RWPE2 (cell line): ENCODE results near the gene FNDC3B.

Source experiments
- ATAC-seq: fragments of 200-7000 bp; cut with Tn5 transposase; 3 replicates; pipeline ENCODE4 v1.9.1; 2021; ENCODE audit warnings: low read depth
- DNase-seq: peaks from one replicate; pipeline ENCODE4 v3.0.0-alpha.2; 2020; ENCODE audit warnings: low spot score
- H3K27ac ChIP-seq: fragments of 450-650 bp; 2 replicates; pipeline ENCODE4 v1.5.1; 2017; ENCODE audit warnings: mild to moderate bottlenecking; ENCODE audit not compliant: poor library complexity, severe bottlenecking
- H3K27me3 ChIP-seq: fragments of 250-450 bp; sonication (Bioruptor Pico); 2 replicates; pipeline ENCODE4 v1.5.1; 2021; ENCODE audit warnings: mild to moderate bottlenecking, moderate library complexity; ENCODE audit not compliant: insufficient read depth, poor library complexity, severe bottlenecking
- H3K36me3 ChIP-seq: fragments of 250-450 bp; sonication (Bioruptor Pico); 2 replicates; pipeline ENCODE4 v1.5.1; 2020; ENCODE audit warnings: low read depth, mild to moderate bottlenecking, moderate library complexity
- H3K4me1 ChIP-seq: fragments of 250-450 bp; sonication (Bioruptor Pico); 2 replicates; pipeline ENCODE4 v1.5.1; 2021; ENCODE audit warnings: mild to moderate bottlenecking, moderate library complexity; ENCODE audit not compliant: insufficient read depth, poor library complexity, severe bottlenecking
- H3K4me3 ChIP-seq: fragments of 250-450 bp; sonication (Bioruptor Pico); 2 replicates; pipeline ENCODE4 v1.5.1; 2021; ENCODE audit warnings: mild to moderate bottlenecking, moderate library complexity; ENCODE audit not compliant: severe bottlenecking
- H3K9me3 ChIP-seq: fragments of 250-450 bp; sonication (Bioruptor Pico); 2 replicates; pipeline ENCODE4 v1.5.1; 2021; ENCODE audit warnings: mild to moderate bottlenecking, moderate library complexity; ENCODE audit not compliant: severe bottlenecking
- TF ChIP-seq, protein P1 (sequence below): fragments of 450-650 bp; IDR thresholded peaks from one replicate; pipeline ENCODE4 v1.5.1; 2017; ENCODE audit warnings: mild to moderate bottlenecking, moderate library complexity; ENCODE audit not compliant: poor library complexity, severe bottlenecking

The FNDC3B gene

DNA sequence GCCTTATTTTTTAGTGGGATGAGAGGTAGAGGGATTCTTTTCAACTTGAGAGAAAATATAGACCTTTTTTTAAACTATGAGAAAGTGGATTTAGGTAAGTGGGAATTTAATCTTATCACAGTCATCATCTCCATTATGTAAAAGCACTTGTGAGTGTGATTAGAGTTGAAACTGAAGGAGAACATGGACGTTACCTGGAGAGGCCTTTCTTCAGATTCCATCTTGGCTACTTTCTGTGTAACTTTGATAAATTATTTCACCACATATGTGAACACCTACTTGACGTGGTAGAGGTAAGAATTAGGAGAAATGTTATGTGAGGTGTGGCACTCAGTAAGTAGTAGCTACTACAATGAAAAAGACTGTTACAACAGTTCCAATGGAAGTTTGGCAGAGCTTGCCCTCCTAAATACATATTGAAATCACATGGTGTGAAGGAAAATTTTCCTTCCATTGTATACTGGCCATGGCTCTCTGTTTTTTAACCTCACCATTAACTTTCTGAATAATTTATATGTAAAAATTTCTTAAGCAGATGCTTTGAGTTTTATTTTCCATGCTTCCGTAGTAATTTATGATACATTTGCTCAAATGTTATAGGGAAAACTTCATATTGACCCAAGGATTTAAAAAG lies 193.3 kb downstream of the FNDC3B start:
- ATAC-seq = no peak
- DNase-seq = no peak
- TF ChIP-seq, protein P1, sequence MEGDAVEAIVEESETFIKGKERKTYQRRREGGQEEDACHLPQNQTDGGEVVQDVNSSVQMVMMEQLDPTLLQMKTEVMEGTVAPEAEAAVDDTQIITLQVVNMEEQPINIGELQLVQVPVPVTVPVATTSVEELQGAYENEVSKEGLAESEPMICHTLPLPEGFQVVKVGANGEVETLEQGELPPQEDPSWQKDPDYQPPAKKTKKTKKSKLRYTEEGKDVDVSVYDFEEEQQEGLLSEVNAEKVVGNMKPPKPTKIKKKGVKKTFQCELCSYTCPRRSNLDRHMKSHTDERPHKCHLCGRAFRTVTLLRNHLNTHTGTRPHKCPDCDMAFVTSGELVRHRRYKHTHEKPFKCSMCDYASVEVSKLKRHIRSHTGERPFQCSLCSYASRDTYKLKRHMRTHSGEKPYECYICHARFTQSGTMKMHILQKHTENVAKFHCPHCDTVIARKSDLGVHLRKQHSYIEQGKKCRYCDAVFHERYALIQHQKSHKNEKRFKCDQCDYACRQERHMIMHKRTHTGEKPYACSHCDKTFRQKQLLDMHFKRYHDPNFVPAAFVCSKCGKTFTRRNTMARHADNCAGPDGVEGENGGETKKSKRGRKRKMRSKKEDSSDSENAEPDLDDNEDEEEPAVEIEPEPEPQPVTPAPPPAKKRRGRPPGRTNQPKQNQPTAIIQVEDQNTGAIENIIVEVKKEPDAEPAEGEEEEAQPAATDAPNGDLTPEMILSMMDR = no peak
- H3K4me1 ChIP-seq = no peaks in the 10 kb centered on the region
- H3K36me3 ChIP-seq = peaks cover 58% of the 10 kb centered on the region
- H3K27me3 ChIP-seq = no peaks in the 10 kb centered on the region
- H3K4me3 ChIP-seq = no peak overlapping the region
- no peak overlapping the region for H3K27ac ChIP-seq
- no peaks in the 10 kb centered on the region for H3K9me3 ChIP-seq

DNA sequence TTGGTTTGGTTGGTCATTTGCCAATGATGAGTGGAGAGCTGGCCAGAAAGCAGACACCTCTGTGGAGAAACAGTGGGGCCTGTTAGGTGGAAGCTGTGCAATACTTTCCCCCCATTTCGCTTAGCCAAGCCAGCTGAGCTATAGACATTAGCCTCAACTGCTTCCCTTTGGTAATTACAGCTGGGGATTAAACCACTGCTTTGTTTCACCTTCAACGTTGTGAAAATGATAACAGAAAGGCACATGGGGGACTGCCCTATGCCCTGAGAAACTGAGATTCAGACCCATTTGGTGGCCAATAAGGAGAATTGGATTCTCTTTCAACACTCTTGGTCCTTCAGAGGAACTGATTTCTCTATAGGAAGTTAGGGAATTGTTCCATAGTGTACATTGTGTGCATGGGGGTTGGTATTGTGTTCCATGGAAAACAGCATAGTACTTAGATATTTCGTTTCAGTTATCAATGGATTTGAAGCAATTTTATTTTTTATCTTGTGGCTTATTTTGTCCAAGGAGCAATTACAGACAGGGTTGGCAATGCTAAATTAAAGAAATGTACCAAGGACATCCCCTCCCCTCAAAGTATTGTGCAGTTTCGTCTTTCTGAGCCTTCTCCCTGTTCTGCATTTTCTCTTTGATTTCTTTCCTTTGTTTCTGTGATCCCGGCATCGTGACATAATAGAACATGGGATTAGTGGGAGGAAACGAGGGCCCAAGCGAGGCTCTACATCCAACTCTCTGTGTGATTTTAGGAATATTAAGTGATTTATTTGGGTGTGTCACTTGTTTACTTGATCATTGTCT lies 194.3 kb downstream of the FNDC3B start:
- Histone ChIP-seq H3K9me3 (no peaks in the 10 kb centered on the region), H3K4me1 (no peaks in the 10 kb centered on the region), H3K27ac (no peak overlapping the region), H3K4me3 (no peak overlapping the region), H3K36me3 (peaks cover 48% of the 10 kb centered on the region), H3K27me3 (no peaks in the 10 kb centered on the region)
- TF ChIP-seq, protein P1 = no peak
- no peak for DNase-seq
- no peak for ATAC-seq

GRCh38 chr3:172235698-172236097 lies 196.3 kb downstream of the FNDC3B start:
- Histone ChIP-seq H3K9me3 (peaks cover under 1% of the 10 kb centered on the region), H3K36me3 (peaks cover 42% of the 10 kb centered on the region), H3K27me3 (no peaks in the 10 kb centered on the region), H3K4me1 (no peaks in the 10 kb centered on the region), H3K4me3 (no peak overlapping the region), H3K27ac (no peak overlapping the region)
- TF ChIP-seq, protein P1 = no peak
- no peak for ATAC-seq
- DNase-seq = no peak

DNA sequence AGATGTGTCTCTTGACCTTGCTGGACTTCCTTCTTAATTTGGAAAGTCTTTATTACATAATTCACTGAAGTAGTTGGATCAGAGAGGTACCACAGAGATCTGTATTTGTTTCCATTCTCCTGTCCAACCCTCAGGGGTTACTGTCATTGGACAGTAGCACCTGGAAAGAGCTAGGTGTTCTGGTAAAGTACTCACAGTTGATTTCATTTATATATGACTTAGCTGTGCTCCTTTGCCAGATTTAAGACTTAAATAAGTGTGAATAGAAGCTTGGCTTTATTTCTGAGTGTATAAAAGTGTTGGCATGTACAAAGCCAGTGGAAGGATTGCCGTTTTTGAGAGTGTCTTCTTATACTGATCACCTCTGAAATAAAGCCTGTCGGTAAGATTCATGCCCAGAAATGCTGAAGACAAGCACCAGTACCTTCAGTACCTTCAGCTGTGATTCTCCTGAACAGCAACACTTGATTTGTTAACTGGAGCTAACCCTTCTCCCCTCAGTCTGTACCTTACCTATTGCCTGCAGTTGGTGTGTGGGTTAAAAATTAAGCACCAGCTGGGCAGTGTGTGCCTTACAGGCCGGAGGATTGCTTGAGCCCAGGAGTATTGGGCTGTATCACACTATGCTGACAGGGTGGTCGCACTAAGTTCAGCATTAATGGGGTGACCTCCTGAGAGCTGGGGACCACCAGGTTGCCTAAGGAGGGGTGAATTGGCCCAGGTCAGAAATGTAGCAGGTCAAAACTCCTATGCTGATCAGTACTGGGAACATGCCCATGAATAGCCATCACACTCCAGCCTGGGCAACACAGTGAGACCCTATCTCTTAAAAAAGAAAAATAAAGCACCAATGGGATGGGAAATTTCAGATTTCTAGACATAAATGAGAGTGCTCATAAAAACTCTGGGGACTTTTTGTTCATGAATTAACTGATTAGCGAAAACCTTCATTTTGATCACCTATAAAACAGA lies 197.7 kb downstream of the FNDC3B start:
- H3K4me3 ChIP-seq = no peak overlapping the region
- no peak overlapping the region for H3K27ac ChIP-seq
- TF ChIP-seq, protein P1 = no peak
- peaks cover 7% of the 10 kb centered on the region for H3K9me3 ChIP-seq
- H3K27me3 ChIP-seq = no peaks in the 10 kb centered on the region
- DNase-seq = no peak
- no peaks in the 10 kb centered on the region for H3K4me1 ChIP-seq
- no peak for ATAC-seq
- peaks cover 45% of the 10 kb centered on the region for H3K36me3 ChIP-seq
